Kidney tubule cell (primary cell): ENCODE measurements around the gene GRK6.

ENCODE experiments used
- DNase-seq: peaks from one replicate; pipeline ENCODE4 v3.0.0-alpha.2; 2018; ENCODE audit warnings: low spot score

Gene GRK6

GRCh38 chr5:177454397-177455035 lies 28.0 kb downstream of the GRK6 start:
- DNase-seq: peak; percentile 93

GRCh38 chr5:177455036-177455660 lies 28.7 kb downstream of the GRK6 start:
- peak; percentile 88 for DNase-seq

GRCh38 chr5:177455661-177456590 lies 29.4 kb downstream of the GRK6 start:
- peak; percentile 90 for DNase-seq

GRCh38 chr5:177456591-177456964 lies 30.1 kb downstream of the GRK6 start:
- DNase-seq: no peak

GRCh38 chr5:177456976-177457851 lies 30.7 kb downstream of the GRK6 start:
- peak; percentile 98 for DNase-seq

- no peak for DNase-seq
Observed at GRCh38 chr5:177457852-177458681, 31.6 kb downstream of the GRK6 start.

GRCh38 chr5:177458912-177459350 lies 32.5 kb downstream of the GRK6 start:
- peak; percentile 46 for DNase-seq

GRCh38 chr5:177459357-177459756 lies 32.9 kb downstream of the GRK6 start:
- no peak for DNase-seq

GRCh38 chr5:177459819-177460628 lies 33.5 kb downstream of the GRK6 start:
- no peak for DNase-seq

GRCh38 chr5:177462021-177462670 lies 35.7 kb downstream of the GRK6 start:
- DNase-seq: no peak

GRCh38 chr5:177465044-177465443 lies 38.6 kb downstream of the GRK6 start:
- DNase-seq: no peak

- no peak for DNase-seq
Observed at GRCh38 chr5:177466861-177467260, 40.4 kb downstream of the GRK6 start.

- DNase-seq: no peak
Observed at GRCh38 chr5:177467436-177467835, 41.0 kb downstream of the GRK6 start.

GRCh38 chr5:177468329-177468684 lies 41.8 kb downstream of the GRK6 start:
- DNase-seq: no peak

GRCh38 chr5:177468685-177469628 lies 42.5 kb downstream of the GRK6 start:
- DNase-seq: peak; percentile 57

- DNase-seq: no peak
Observed at GRCh38 chr5:177469750-177470525, 43.5 kb downstream of the GRK6 start.

- DNase-seq: peak; percentile 70
Observed at GRCh38 chr5:177470759-177471536, 44.5 kb downstream of the GRK6 start.
